Nucleus accumbens (tissue), 56 donors: ENCODE measurements around the gene NOX3.

Source experiments
- DNase-seq, 56 donors: peaks; one replicate each; lab custom pipeline; 2025; lab: John Stamatoyannopoulos, UW

The NOX3 gene

DNA sequence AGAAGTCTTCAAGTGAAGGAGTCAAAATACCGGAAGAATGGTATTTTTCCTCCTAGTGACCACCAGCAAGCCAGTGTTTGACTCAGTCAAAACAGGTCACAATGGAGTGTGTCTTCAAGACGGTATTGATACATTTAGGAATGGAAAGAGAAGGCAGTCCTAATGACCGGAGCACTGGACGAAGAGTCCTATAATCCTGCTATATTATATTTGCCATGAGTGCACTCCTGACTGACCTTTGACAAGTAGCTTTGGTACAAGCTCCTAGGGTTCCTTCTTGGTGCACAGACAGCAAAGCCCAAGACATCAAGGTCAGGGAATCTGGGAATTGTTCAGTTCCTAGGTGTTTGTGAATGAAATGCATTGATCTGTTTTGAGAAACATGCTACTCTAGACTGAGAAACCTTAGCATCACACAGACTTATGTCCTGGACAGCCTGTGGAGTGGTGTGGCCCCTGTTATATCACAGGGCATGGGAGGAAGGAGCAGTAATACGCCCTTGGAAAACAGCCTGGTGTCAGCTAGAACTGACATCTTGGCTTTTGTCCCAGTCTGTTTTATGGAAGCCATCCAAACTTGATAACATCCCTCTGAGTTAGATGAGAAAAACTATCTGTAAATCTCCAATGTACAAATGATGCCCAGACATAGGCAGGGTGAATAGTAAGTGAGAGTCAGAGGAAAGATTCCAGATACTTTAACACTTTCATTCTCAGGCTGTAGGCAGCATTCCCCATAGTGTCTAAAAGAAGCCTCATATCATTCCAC lies 18.5 kb downstream of the NOX3 start:
- DNase-seq = no peak

DNA sequence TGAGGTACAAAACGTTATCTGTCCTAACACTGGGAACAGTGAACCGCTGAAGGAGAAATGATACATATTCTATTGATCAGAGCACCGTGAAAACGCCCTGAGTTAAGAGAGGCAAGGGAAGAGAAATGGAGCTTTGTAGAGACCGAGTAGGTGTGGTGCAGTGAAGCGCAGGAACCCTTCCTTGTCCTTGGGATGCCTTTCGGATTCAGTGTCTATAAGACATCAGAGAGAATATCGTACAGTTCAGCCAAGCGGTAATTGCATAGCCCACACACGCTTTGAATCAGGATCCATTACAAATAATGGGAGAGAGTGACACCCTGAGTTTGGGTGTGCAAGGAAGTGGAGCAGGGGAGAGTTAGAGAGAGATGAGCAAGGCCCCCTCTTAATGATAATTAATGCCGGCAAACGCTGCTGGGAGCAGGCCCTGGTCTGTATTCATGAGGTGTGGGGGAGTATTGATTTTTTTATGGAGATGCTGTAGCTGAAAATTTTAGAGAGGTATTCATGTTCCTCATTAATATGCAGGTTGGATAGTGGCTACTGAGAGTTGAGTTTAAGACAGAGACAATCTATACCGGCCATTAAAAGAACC lies 20.7 kb downstream of the NOX3 start:
- no peak for DNase-seq

DNA sequence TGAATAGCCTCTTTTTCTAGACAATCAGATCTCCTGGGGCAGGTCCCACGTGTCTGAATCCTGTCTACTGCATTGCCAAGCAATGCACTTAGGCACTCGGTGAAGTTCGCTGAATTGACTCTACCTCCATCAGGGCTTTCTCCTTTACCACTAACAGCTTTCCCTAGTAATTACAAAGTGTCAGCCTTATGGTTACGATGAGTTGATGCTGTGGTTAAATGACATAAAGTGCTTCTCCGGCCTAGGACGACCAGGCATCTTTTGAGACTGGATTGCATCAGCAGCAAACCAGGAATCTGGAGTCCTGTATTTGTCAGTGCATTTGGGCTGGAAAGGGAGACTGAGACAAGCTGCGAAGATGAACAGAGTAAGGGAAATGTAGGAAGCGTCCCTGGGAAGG lies 21.5 kb downstream of the NOX3 start:
- no peak for DNase-seq

DNA sequence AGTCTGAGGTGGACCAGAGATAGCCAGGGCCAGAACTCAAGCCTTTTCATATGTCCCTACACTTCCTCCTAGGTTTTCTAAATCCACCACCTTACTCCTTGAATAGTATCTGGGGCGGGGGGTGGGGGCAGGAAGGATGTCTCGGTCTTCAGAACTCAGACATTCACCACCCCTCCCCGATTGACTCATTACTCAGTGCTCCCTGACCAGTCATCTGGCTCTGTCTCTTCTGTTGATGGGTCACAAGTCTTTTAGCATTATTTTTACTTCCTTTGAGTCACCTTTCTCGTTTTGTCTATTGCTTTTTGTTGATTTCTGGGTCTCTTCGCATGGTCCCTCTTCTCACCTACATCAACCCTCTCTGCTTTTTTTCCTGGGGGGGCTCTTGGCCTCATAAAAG lies 23.3 kb downstream of the NOX3 start:
- no peak for DNase-seq

DNA sequence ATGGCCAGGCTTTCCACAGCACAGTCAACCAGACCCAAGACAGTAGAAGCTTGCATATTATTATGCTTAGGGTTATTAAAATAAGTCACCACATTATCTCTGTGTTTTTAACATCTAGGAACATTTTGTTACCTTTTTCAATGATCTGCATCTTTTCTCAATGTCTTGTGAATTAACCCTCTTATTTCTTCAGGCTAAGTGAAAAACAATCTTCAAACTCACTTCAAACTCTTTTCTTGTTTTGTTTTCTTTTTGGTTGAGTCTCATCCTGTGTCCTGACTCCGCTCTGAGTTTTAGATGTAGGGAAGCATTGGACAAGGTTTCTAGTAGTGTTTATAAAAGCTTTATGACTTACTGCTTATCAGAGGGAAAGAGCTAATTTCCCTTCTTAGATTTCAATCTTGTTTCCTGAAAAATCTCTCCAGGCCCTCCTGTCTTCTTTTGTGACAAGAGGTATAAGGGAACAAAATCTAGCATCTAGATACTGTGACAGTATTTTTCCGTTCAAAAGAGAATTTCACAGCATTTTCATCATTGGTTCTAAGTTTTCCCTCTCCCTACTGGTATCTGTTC lies 26.2 kb downstream of the NOX3 start:
- no peak for DNase-seq

DNA sequence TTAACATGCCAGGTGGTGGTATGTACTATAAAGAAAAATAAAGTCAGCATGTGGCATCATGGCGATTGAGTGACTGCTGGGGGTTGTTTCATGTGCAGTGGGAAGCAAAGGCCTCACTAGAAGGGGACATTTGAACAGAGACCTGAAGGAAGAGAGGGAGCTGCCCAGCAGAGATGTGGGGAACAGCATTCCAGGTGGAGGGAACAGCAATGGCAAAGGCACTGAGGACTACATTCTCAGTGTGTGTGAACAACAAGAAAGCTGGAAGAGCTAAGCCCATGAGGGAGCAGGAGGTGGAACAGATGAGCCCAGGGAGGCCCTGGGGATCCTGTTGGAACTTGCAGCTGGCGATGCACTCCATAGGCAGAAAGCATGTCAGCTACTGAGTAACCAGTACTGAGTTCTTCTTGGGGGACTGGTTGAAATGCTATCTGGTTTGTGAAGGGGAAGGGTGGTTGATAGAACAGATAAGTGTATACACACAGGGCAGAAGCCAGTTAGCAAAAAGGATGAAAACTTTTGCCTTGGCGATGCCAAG lies 29.2 kb downstream of the NOX3 start:
- no peak for DNase-seq

DNA sequence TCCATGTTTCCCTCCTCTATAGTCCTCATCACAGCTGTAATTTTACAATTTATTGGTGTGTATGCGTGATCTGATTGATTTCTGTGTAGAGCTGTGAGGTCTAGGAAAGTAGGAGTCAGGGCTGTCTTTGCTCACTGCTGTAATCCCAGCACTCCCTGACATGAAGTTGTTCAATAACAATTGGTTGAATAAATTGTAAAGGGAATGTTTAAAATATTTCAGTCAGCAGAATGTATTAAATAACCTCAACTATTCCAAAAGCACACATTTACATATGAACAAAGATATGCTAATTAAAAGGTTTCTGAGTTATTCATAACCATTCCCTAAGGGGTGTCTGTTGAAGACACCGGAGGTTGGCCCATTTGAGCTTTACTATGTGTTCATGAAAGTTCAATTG lies 31.5 kb downstream of the NOX3 start:
- DNase-seq = no peak

DNA sequence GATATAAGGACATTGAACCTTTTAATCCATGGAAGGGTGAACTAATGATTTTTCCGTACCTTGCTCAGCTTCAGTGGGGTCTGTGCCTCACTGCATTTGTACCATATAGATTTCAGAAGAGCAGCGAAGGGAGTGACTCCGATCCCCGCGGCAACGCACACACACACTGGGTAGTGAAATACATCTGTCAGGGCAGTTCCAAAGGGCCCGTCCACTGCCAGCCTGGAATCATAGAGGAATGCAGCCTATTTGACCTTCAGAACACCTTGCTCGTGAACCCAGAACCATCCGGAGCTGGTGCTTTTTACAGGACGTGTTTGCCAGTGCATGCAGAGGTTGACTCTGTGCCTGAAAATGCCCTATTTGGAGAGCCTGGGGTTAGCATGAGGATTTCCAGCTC lies 33.0 kb downstream of the NOX3 start:
- DNase-seq = no peak

DNA sequence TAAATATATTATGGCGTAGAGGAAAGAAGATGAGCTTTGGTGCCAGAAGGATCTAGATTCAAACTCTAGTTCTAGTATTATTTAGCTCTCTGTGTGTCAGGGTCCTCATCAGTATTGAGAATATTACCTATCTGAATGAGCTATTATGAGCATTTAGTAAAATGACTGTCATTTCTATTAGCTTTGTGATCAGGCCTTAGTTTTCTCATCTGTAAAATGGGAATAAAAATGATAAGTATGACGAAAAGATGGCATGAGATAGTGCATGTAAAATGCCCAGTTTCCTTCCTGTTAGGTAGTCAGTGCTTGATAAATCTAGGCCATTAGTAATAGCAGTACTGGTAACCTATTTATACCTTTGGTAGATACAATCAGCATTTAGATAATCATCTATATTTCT lies 35.1 kb downstream of the NOX3 start:
- no peak for DNase-seq

DNA sequence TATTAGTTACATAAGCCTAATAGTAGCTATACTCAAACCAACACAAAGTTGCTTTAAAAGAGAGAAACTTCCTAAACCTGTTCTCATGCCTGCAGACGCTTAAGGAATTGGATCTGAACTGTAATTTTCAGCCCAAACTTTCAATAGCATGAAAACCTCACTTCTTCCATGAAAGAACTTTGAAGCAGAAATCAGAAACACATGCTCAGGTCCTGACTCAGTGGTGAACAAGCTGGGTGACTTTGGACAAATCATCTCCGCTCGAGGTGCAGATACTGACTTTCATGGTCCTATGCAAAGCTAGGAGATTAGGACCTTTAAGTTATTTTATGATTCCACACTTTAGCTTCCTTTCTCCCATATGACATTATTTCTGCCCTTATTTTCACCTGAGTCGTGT lies 36.5 kb downstream of the NOX3 start:
- no peak for DNase-seq

DNA sequence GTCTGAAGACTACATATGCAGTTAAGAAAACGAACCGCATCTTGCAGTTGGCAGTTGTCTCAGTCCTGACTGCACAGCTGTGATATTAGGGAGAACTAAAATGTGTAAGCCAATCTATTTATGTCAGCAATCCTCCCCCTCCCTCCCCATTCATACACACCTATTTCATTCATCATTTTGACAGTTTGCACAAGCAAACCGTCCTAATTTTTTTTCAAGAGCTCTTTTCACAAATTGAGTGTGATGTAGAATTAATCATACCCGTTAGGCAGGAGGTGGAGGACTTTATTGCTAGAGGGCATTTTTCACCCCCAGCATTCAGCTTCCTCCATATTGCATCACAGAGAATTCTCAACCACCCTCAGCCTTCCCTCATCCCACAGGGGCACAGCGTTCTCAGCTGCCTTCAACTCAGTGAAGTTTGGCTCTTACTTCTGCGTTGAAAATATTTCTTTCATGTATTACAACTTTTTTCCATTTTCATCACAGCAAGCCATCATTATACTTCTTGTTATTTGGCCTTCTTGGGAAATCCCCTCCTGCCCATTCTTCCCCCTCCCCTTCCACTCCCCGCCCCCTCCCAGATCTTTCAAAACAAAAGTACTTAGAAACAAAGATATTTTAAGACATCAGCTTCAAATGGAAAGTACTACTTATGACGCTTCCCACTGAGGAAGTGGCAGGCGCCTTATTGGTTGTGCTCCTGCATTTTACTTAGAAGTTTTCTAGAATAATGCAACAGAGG lies 37.5 kb downstream of the NOX3 start:
- DNase-seq = peak in 3 of 56 donors; percentile 3 to 13 (median 6)

DNA sequence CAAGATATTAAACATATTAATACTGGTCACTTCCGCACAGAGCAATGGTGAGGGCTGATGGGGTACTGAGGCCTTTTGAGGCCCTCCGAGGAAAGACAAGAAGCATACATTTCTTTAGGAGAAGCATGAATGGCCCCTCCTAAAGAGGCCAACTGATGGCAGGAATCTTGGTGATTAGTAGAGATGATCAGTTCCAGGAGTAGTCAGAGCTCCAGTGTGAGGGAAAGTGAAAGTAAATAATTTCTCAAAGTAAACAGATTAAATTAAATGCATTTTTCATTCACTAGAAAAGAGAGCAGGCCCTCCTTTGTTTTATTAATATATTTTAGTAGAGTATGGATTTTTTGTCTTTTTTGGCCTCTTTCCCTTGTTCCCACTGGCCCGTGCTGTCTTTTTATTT lies 38.2 kb downstream of the NOX3 start:
- no peak for DNase-seq

DNA sequence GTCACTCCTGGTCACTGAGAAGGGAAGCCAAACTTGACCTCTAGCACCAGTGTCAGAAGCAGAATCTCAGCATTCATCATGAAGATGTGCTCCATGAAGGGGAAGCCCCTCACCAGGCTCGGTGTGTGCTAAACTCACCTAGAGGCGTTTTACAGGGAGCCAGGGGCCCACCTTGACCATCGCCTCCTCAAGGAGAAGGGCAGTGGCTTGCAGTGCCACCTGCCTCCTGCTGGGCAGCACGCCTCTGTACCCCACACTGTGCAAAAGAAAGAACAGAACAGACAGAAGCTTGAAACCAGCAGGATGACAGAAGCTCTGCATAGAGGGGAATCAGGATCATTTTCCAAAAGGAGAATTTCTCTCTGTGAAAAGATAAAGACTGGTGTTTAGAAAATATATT lies 39.7 kb downstream of the NOX3 start:
- no peak for DNase-seq

DNA sequence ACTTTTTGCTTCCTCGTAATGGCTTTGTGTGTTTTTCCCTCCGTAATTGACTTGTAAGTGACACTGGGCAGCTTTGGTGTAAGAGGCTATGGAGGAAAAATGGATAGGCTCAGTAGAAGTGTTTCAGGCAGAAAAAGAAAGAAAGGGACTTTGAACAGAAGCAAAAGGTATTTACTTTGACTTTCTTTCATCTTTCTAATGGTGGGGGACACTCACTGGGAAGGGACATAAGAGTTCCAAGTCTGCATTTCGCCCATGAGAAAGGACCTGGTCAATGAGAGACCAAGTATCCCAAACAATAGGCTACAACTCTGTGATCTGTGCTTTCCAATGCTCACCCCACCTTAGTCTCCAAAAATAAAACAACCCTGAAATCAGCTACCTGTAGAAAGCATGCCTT lies 41.6 kb downstream of the NOX3 start:
- no peak for DNase-seq

DNA sequence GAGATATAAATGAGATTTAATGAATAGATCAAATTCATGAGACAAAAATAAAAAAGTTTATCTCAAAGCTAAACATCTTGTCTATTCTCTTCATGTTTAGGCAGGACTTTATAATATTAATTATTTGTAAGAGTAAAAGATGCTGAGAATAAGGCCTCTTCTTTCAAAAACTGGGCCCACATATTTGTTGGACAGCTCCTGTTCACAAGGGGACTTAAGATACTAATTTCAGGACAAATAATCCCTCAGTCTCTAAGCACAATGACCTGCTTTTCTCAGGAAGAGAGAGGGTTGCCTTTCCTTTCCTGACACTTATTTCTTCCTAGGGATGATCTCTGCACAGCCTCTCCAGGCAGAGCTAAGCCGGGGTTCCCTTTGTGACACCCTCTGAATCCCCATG lies 43.3 kb downstream of the NOX3 start:
- DNase-seq = no peak

DNA sequence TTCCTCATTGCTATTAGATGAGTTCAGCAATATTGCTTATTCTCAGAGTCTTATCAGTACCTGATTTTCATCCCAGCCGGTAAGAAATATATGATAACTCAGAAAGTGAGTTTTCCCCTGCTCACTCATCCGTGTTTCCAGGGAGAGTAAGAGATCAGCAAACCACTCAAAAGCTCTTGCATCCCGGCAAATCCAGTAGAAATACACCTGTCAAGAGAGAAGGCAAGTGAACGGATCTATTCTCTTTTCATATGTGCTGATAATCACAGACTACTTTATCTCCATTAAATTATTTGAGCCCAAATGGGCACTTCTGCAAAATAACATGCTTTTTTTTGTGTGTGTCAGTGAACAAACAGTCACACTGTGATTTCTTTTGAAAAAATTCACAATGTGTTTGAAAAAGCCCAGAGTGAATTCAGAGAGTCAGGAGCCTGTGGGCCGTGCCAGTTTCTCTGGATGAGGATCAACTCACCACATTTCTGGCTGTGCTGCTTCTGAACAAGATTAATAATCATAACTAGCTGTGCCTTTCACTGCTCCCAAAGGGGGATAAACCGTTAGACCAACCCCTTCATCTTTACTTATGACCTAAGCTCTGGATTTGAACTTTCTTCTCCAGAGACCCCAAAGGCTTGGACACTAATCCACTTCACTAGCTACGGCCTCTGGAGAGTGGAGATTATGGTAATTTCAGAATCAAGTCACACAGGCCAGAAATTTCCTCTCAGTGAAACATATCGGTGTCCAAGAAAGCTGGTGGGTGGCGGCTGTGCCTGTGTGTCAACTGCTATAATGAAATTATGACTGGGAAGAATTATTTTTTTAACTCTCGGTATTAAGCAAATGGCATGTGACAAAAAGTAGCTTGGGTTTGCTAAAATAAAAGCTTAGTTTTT lies 44.2 kb downstream of the NOX3 start:
- no peak for DNase-seq

DNA sequence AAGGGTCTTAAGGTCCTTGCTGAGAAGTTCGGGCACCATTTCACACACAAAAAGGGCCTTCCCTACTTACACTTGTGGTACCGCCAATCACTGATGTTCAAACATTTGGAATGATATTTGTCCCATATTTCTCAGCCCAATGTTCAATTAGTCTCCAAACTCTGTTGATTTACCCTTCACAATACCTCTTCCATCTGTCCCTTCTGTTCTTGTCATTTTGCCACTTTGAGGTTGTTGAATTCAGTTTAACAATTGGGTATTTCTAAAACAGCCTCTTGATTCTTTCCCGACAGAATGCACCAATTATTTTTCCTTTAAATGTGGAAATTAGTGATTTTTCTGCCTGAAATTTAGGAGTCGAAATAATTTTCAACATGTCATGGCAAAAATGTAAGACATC lies 46.2 kb downstream of the NOX3 start:
- DNase-seq = no peak

DNA sequence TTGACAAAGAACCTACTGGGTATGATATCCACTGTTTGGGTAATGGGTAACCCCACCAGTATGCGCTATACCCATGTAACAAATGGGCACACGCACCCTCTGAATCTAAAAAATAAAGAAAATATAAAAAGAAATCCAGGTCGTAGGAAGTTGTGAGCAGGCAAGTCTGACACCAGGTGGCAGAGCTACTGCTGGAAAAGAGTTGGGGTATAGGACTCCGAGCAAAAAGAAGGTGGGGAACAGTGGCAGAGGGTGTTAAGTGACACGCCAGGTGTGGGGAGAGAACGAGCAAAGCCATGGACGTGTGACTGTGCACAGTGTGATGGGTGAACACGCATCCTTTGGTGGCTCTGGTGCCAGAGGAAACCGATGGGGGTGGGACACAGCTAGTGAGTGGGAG lies 46.7 kb downstream of the NOX3 start:
- DNase-seq = no peak

DNA sequence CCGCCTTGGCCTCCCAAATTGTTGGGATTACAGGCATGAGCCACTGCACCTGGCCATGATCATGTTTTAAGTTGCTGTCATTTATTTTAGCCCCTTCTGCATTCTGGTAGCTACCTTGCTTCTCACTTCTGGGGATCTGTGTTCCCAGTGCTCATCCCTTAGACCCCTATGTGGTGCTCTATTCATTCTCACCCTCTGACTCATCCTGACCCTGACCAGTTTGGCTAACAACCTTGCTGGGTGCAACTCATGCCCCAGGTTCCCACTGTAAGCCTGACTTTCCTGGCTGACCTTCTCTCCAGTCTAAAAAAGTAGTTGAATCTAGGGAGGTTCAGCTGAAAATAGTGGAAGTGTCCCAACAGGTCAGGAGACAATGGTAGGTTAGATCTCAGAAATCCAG lies 47.4 kb downstream of the NOX3 start:
- no peak for DNase-seq

DNA sequence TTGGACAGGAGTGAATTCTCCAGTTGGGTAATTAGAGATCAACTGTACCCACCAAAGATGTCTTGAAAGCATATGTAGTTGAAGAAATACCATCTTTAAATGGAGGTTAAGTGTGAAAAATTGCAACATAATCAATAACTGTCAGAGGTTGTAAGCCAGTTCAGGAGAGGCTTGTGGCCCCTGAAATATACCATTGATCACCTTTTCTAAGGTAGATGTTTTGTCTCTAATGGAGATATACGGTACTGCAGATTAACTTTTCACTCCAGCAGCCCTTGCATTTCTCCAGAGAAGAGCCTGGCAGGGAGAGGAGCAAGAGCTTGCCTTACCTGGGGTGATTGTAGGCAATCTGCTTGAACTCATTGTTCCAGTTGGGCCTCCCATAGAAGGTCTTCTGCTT lies 48.8 kb downstream of the NOX3 start:
- no peak for DNase-seq
